Measurements from ENCODE around the gene KRTAP5-11. TPM values are rescaled to one million over a fixed set of nuclear protein-coding genes. Genes with fewer than 3 reads are reported as not detected.
"Not testable (repeated sequence)": the region's sequence is repeated elsewhere in the genome, so short reads cannot be mapped to it uniquely, and the experiment has no call there.

The KRTAP5-11 gene
- total RNA-seq, 1 donor from 2014 or later = not detected

DNA sequence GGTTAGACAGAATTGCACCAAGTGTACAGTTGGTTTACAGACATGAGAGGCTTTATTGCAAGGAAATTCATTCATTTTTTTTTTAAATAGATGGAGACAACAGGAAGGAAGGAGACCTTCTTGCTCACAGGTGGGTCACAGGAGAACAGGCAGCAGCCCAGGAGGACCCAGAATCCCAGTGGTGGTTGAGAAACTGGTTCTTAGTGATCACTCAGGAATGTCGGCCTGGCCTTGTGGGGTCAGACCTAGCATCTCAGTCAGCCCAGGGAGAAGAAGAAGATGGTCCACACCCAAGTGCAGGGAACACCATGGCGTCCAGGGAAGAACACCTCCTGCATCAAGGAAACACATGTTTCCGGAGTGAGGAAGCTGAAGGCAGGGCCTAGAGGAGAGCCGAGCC, 849 bp downstream of the KRTAP5-11 start:
- DNase-seq (ENCODE audit: low read depth) = no peak

DNA sequence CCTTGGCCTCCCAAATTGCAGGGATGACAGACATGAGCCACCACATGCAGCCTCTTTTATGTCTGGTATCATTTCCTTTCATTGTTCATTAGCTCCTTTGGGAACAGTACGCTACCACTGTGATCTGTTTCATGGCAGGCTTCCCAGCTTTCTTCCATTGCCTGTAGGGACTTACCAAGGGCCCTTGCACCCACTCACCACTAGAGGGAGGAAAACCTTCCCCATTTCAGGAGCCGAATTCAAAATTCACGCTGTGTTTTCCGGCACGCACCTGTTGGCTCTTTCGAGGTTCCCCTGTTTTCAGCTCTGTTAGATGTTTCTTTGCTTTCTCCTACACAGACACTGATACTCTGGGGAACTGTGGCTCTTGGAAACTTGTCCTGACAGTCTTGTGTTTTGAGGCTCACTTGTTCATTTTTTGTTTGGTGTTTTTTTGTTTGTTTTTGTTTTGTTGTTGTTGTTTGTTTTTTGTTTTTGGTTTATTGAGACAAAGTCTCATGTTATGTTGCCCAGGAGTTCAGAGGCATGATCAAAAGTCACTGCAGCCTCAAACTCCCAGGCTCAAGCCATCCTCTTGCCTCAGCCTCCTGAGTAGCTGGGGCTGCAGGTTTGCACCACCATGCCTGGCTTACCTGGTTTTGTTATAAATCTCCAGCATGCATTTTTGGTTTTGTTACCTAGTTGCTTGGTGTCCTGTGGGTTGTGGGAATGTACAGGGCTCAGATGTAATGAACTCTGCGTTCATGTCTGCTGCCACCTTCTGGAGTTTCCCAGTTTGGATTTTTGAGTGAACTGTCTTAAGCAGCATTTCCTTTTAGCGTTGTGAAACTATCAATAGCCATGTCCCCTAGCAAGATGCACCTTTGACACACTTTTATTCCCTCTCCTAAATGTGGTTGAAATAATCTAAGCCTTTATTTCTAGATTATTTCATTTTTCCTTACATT, 2.3 kb downstream of the KRTAP5-11 start:
- peak; percentile 64 for DNase-seq (ENCODE audit: low read depth)

DNA sequence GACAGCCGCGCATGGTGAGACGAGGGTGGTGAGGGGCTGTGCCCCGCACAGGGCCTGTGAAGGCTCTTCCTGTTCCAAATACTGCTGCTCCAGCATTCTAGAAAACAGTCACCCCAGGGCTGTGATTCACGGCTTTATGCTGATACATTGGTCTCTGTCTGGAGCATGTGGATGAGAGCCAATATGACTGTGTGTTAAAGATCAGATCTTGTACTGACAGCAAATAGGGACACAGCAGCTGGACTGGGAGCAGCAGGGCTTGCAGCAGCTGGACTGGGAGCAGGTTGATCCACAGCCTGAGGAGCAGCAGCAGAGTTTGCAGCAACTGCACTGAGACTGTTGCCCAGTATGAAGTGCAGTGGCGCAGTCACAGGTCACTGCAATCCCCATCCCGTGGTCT, 3.2 kb downstream of the KRTAP5-11 start:
- not testable (repeated sequence) for DNase-seq (ENCODE audit: low read depth)

DNA sequence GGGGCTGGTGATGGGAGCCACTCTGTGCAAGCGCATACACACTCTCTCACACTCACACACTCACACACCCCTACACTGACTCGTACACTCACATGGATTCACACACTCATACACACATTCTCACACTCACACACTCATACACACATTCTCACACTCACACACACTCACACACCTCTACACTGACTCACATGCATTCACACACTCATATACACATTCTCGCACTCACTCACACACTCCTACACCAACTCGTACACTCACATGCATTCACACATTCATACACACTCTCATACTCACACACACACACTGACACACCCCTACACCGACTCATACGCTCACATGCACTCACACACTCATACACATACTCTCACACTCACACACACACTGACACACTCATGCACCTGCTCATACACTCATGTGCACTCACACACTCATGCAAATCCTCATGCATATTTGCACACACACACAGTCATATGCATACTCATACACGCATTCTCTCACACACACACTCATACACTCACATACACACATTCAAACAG, 5.1 kb downstream of the KRTAP5-11 start:
- DNase-seq (ENCODE audit: low read depth) = no peak

DNA sequence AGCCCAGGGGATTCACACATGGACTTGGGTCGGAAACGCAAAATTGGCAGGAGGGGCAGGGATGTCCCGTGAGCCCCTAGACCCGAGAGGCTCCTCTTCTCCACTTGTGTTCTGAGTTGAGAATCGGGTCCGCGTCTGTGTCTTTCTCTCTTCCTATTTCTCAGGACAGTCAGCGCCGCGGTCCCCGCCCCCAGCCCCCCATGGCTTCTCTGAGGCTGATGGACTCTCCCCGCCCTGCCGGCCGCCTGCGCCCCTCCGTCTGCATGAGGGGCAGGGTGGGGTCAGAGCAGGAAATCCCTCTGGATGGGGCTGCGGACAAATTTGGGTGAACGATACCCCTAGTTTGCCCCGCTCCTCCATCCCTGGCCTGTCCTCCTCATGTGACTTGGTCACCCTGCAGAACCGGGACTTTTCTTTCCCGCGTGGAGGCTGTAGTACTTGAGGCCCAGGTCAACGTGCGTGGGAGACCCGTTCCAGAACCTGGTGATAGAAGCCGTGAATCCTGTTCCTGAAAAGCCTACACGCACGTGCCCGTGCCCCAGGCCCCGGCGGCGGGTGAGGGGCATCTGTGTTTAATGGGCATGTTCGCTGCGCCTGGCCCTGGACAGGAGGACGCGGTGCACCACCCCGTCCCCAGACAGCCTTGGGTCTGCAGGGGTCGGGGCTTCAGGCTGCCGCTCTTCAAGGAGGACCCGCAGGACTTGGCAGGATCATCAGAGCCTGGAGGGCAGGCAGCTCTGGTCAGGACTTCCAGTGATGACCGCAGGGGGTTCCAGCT, 5.8 kb downstream of the KRTAP5-11 start:
- not testable (repeated sequence) for DNase-seq (ENCODE audit: low read depth)

DNA sequence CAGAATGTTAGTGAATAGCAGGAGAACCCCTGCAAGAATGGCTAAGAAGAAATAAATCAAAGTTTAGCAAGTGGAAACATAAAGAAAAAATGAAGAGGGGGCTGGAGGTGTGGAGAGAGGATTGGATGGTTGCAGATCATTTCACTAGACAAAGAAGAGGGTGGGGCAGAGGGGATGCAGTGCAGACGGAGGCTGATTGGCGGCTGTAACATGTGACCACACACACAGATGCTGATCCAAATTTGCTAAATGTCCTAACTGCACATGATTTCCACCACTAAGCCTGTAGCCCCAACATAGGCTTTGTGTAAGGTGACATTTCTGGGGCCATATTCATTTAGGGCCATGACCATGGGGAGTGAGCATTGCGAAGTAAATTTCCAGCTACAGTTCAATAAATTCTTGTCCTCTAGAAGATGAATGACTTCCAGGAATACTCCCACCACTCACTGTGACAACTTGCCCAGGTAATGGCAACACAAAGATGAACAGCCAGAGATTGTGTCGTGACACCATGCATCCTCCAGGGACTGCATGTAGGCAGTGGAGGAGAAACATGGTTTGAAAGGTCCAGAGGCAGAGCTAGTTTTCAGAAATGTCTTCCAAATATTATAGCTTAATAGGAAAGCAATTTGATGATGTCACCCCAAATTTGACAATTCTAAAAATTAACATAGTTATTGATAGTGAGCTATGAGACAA, 6.8 kb downstream of the KRTAP5-11 start:
- DNase-seq (ENCODE audit: low read depth) = no peak

DNA sequence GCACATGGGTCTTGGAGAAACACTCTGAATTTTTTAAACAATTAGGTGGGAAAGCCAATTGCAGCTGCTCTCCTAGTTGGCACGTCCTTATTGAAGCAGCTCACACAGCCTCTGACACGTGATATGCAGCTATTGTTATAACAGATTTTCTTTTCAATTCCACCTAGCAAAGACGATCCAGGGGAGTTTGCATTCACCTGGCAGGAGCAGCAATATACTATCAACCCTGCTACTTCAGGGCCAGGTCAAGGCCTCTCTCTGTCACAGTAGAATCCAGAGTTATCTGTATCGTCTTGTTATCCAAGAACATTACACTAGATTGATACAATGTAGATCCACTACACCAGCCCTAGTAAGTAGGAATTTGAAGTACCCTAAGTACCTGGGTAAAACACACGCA, 8.3 kb downstream of the KRTAP5-11 start:
- DNase-seq (ENCODE audit: low read depth) = no peak

DNA sequence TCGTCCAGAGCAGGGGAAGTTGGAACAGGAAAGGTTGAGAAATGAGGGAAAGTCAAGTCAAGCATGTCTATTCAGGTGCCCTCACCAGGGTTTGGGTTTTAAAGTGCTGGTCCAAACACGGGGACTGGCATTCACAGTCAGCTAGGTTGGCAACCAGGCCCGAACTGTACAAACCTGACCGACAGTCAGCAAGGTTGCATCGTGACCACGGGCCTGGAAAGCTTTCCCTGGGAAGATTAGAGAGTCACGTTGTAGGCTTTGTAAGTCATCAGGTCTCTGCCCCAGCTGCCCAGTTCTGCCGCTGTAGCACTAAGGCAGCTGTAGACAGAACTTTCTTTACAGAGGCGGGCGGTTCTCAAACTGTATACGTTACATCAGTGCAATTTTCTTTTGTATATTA, 9.9 kb downstream of the KRTAP5-11 start:
- DNase-seq (ENCODE audit: low read depth) = no peak

DNA sequence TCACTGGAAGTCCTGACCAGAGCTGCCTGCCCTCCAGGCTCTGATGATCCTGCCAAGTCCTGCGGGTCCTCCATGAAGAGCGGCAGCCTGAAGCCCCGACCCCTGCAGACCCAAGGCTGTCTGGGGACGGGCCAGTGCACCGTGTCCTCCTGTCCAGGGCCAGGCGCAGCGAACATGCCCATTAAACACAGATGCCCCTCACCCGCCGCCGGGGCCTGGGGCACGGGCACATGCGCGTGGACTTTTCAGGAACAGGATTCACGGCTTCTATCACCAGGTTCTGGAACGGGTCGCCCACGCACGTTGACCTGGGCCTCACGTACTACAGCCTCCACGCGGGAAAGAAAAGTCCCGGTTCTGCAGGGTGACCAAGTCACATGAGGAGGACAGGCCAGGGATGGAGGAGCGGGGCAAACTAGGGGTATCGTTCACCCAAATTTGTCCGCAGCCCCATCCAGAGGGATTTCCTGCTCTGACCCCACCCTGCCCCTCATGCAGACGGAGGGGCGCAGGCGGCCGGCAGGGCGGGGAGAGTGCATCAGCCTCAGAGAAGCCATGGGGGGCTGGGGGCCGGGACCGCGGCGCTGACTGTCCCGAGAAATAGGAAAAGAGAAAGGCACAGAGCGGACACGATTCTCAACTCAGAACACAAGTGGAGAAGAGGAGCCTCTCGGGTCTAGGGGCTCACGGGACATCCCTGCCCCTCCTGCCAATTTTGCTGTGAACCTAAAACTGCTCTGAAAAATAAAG, 11.4 kb downstream of the KRTAP5-11 start:
- not testable (repeated sequence) for DNase-seq (ENCODE audit: low read depth)

DNA sequence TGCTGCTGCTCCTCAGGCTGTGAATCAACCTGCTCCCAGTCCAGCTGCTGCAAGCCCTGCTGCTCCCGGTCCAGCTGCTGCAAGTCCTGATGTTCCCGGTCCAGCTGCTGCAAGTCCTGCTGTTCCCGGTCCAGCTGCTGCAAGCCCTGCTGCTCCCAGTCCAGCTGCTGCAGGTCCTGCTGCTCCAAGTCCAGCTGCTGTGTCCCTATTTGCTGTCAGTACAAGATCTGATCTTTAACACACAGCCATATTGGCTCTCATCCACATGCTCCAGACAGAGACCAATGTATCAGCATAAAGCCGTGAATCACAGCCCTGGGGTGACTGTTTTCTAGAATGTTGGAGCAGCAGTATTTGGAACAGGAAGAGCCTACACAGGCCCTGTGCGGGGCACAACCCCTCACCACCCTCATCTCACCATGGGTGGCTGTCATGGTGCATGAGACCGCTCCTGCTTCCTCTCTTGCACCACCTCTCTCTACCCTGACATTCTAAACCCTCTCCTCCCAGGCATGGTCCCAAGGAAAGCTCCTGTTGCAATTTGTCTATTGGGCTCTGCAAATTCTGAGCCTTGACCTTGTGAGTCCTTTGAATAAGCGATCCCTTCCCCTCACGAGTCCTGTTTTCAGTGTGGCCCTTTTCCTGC, 13.8 kb downstream of the KRTAP5-11 start:
- DNase-seq (ENCODE audit: low read depth) = no peak

DNA sequence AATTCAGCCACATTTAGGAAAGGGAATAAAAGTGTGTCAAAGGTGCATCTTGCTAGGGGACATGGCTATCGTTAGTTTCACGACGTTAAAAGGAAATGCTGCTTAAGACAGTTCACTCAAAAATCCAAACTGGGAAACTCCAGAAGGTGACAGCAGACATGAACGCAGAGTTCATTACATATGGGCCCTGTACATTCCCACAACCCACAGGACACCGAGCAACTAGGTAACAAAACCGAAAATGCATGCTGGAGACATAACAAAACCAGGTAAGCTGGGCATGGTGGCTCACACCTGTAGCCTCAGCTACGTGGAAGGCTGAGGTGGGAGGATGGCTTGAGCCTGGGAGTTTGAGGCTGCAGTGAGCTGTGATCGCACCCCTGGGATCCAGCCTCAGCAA, 15.0 kb downstream of the KRTAP5-11 start:
- DNase-seq (ENCODE audit: low read depth) = not testable (repeated sequence)

DNA sequence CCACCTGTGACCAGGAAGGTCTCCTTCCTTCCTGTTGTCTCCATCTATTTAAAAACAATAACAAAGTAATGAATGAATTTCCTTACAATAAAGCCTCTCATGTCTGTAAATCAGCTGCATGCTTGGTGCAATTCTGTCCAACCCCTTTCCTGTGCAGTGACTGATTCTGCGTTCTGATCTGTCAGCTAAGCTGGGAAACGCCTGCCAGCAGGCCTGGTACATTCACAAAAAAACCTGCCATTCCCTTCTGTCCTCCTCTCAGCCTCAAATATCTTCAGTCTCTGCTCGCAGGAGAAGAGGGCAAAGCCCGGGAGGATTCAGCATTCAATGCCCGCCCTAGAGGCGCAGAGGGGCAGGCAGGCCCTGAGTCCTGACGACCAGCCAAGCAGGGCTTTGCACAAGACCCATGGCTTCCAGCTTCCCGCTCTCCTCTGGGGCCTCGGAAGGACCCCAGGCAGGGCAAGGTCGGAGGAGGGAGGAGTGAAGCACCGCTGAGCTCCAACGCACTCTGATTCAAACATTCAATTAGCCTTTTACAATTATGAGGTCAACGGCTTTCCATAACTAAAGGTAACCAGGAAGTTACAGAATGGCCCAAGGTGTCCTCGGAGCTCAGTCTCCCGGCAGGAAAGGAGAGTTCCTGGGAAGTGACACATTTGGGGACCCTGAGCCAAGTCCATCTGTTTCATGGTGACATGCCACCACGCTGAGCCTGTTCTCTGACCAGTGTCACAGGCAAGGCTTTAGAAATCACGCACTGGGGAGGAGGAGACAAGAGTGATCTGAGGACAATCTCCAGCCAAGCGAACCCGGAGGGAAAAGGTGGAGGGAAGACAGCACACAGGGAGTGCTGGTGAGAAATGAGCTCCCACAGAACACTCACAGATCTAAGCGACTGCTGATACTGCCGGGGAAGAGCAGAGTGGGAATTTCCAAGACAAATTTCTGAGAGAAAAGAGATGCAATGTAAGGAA, 15.8 kb downstream of the KRTAP5-11 start:
- not testable (repeated sequence) for DNase-seq (ENCODE audit: low read depth)

DNA sequence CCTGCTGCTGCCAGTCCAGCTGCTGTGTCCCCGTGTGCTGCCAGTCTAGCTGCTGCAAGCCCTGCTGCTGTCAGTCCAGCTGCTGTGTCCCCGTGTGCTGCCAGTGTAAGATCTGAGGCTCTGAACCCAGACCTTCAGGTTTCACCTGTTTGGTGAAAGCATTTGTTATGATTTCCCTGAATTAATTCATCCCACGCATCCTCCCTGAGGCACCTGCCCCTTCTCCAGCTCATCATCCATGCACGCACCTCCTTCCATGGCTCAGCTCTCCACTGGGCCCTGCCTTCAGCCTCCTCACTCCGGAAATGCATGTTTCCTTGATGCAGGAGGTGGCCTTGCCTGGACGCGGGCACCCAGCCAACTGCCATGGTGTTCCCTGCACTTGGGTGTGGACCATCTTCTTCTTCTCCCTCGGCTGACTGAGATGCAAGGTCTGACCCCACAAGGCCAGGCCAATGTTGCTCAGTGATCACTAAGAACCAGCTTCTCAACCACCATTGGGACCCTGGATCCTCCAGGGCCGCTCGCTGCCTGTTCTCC, 16.5 kb downstream of the KRTAP5-11 start:
- no peak for DNase-seq (ENCODE audit: low read depth)

DNA sequence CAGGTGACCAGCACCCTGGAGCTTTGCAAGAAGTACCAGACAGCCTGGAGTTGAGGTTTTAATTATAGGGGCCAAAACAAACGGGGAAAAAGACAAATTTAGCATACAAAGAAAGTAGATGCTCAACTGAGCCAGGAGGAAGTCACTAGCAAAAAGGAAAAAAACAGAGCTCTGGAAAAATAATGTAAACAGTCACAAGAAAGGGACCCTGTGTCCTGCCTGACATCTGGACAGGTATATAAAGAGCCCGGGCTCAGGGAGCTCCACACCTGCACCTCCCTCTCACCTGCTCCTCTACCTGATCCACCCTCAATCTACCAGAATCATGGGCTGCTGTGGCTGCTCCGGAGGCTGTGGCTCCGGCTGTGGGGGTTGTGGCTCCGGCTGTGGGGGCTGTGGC, 17.4 kb downstream of the KRTAP5-11 start, which contains the start of gene KRTAP5-10:
Gene KRTAP5-10 (plus strand): TSS at position 301 of the 400 bp plus-strand sequence. CDS start 25 bp downstream, at position 326.
- DNase-seq (ENCODE audit: low read depth) = no peak

DNA sequence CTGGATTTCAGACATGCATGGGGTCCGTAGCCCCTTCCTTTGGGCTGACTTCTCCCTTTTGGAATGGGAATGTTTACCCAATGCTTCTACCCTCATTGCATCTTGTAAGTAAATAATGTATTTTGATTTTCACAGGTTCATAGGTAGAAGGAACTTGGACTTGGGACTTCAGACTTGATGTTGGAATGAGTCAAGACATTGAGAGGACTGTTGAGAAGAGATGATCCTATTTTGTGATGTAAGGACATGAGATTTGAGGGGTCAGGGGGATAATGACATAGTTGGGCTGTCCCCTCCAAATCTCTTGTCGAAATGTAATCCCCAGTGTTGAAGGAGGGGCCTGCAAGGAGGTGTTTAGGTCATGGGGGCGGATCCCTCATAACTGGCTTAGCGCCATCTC, 18.2 kb downstream of the KRTAP5-11 start:
- DNase-seq (ENCODE audit: low read depth) = no peak

DNA sequence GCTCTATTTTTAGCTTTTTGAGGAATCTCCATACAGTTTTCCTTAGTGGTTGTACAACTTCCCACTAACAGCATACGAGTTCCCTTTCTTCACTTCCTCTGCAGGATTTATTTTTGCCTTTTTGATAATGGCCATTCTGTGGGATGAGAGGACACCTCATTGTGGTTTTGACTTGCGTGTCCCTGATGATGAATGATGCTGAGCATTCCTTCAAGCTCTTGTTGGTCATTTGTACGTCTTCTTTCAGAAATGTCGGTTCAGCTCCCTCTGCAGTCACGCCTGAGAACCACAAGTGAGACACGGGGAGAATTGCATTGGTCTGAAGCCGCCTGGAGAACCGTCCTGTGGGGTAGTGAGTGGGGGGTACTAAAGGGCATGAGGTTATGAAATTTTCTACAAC, 19.3 kb downstream of the KRTAP5-11 start:
- peak; percentile 44 for DNase-seq (ENCODE audit: low read depth)

DNA sequence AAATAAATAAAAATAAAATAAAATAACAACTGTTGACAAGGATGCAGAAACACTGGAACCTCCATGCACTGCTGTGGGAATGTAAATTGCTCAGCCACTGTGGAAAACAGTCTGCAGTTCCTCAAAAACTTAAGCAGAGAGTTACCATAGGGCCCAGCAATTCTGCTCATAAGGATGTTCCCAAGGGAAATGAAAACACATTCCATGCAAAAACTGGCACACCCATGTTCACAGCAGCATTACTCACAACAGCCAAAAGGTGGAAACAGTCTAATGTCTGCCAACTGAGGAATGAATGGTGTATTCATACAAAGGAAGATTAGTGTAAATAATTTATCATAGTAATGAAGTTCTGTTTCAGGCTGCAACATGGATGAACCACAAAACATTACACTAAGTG, 20.6 kb downstream of the KRTAP5-11 start:
- no peak for DNase-seq (ENCODE audit: low read depth)

DNA sequence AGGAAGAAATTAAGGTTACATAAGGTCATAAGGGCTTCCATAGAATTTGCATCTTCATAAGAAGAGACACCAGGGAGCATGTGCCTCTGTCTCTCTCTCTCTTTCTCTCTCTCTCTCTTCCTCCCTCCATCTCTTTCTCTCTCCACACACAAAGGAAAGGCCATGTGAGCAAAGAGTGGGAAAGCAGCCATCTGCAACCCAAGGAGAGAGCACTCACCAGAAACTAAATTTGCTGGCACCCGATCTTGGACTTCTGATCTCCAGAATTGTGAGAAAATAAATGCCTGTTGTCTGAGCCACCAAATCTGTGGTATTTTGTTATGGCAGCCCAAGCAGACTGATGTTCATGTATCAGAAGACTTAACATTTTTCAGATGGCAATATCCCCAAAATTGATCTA, 23.7 kb downstream of the KRTAP5-11 start:
- DNase-seq (ENCODE audit: low read depth) = no peak

DNA sequence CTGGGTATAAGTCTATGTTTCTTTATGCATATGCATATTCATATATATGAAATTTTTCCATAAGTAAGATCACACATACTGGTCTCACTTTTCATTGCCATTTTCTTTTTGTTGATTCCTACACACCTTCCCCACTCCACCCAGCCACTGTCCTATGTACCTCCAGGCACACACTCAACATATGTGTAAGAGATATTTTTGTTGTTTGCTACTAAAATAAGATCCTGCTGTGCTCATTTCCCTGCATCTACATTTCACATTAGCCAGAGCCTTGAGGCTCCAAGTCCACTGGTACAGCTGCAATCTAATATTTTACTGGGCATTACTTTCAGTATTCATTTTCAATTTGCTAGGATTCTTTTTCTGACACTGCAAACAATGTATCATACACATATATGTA, 25.4 kb downstream of the KRTAP5-11 start:
- DNase-seq (ENCODE audit: low read depth) = no peak

Measured in renal cortical epithelial cell (primary cell).